ENCODE results near the gene GRIK1. TPM values are rescaled to one million over a fixed set of nuclear protein-coding genes. Genes with fewer than 3 reads are reported as not detected.

Gene GRIK1
- total RNA-seq, 1 donor from 2014 or later = not detected

DNA sequence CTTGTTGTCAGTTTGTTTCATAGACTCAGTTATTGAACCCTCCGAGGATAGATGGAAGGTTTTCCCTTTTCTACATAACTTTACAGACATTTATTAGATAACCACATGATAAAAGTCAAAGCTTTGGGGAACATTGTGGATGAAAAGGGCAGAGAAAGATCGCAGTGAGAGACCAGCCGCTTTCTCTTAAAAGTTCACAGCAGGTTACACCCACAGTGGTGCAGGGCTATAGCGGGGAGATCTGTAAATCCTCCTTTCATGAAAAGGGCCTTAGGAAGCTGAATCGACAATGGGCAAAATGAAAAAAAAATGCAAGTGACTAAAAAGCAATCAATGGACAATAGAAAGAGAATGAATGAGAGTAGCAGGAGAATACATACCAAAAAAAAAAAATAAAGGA, 218.6 kb downstream of the GRIK1 start:
- intact Hi-C loops (cut with DNase I) = no loop called here
- TF ChIP-seq, protein P1, sequence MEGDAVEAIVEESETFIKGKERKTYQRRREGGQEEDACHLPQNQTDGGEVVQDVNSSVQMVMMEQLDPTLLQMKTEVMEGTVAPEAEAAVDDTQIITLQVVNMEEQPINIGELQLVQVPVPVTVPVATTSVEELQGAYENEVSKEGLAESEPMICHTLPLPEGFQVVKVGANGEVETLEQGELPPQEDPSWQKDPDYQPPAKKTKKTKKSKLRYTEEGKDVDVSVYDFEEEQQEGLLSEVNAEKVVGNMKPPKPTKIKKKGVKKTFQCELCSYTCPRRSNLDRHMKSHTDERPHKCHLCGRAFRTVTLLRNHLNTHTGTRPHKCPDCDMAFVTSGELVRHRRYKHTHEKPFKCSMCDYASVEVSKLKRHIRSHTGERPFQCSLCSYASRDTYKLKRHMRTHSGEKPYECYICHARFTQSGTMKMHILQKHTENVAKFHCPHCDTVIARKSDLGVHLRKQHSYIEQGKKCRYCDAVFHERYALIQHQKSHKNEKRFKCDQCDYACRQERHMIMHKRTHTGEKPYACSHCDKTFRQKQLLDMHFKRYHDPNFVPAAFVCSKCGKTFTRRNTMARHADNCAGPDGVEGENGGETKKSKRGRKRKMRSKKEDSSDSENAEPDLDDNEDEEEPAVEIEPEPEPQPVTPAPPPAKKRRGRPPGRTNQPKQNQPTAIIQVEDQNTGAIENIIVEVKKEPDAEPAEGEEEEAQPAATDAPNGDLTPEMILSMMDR (IDR thresholded peaks at IDR 0.05) = no peak
- H3K4me1 ChIP-seq = no peaks in the 10 kb centered on the region
- no peak overlapping the region for H3K27ac ChIP-seq
- DNase-seq (no peak), ATAC-seq (no peak)
- H3K4me3 ChIP-seq = no peak overlapping the region
- H3K9me3 ChIP-seq = no peaks in the 10 kb centered on the region
- H3K27me3 ChIP-seq = no peaks in the 10 kb centered on the region
- no peaks in the 10 kb centered on the region for H3K36me3 ChIP-seq

DNA sequence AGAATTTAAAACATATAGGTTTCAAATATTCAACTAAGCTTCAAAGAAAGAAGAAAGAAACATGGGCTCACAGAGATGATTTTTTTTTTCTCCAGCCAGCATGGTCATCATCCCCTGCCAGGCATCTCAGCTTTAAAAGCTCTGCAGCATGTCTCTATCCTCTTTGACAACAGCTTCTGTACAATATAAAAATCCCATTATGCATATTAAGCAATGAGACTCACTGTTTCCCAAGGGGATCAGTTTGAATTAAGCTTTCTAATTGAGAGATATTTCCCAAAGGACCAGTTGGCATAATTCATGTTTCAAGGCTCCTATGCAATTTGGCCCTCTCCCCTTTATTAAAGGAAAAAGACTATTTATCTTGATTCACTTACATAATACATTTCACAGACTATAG, 220.3 kb downstream of the GRIK1 start:
- no peaks in the 10 kb centered on the region for H3K27me3 ChIP-seq
- no peaks in the 10 kb centered on the region for H3K36me3 ChIP-seq
- DNase-seq = no peak
- ATAC-seq = no peak
- no peaks in the 10 kb centered on the region for H3K9me3 ChIP-seq
- no peaks in the 10 kb centered on the region for H3K4me1 ChIP-seq
- H3K4me3 ChIP-seq = no peak overlapping the region
- TF ChIP-seq, protein P1 (IDR thresholded peaks at IDR 0.05) = no peak
- intact Hi-C loops (cut with DNase I) = no loop called here
- no peak overlapping the region for H3K27ac ChIP-seq

DNA sequence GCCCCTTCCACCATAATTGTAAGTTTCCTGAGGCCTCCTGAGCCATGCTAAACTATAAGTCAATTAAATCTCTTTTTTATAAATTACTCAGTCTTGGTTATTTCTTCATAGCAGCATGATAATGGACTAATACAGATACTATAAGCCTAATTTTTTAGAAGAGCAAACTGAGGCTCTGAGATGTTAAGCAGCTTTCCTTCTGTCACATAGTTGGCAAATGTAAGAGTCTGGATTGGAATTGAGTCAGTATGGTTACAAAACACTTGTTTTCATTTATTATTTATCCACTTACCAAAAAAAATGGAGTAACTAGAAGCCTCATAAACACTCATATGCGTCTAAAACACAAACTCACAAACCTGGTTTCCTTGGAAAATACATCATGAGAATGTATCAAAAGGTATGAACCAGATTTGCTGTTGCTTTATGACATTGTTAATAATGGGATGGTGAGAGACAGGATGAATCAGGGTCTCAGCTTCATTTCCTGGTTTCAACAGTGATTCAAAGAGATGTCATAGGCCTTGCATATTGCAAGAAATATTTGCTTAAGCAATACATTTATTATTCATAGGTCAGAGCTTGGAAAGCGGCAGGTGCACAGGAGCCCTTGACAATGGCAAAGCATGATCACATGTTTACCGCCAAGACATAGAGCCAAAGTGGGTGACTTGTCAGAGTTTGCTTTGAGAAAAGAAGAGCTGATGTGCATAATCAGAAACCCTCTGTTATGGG, 221.5 kb downstream of the GRIK1 start:
- H3K27me3 ChIP-seq = no peaks in the 10 kb centered on the region
- H3K4me1 ChIP-seq = no peaks in the 10 kb centered on the region
- intact Hi-C loops (cut with DNase I) = no loop called here
- TF ChIP-seq, protein P1 (IDR thresholded peaks at IDR 0.05) = no peak
- ATAC-seq (no peak), DNase-seq (no peak)
- no peak overlapping the region for H3K4me3 ChIP-seq
- no peaks in the 10 kb centered on the region for H3K9me3 ChIP-seq
- H3K36me3 ChIP-seq = no peaks in the 10 kb centered on the region
- no peak overlapping the region for H3K27ac ChIP-seq

DNA sequence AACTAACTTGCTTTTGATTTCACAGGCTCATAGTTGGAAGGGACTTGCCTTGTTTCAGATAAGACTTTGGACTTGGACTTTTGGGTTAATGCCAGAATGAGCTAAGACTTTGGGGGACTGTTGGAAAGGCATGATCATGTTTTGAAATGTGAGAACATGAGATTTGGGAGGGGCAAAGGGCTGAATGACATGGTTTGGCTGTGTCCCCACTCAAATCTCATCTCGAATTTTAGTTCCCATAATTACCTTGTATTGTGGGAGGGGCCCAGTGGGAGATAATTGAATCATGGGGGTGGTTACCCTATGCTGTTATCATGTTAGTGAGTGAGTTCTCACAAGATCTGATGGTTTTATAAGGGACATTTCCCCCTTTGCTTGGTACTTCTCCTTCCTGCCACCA, 222.1 kb downstream of the GRIK1 start:
- TF ChIP-seq, protein P1 (IDR thresholded peaks at IDR 0.05) = no peak
- no peak overlapping the region for H3K4me3 ChIP-seq
- intact Hi-C loops (cut with DNase I) = no loop called here
- no peaks in the 10 kb centered on the region for H3K27me3 ChIP-seq
- DNase-seq = no peak
- ATAC-seq = no peak
- no peaks in the 10 kb centered on the region for H3K9me3 ChIP-seq
- no peak overlapping the region for H3K27ac ChIP-seq
- H3K36me3 ChIP-seq = no peaks in the 10 kb centered on the region
- no peaks in the 10 kb centered on the region for H3K4me1 ChIP-seq

DNA sequence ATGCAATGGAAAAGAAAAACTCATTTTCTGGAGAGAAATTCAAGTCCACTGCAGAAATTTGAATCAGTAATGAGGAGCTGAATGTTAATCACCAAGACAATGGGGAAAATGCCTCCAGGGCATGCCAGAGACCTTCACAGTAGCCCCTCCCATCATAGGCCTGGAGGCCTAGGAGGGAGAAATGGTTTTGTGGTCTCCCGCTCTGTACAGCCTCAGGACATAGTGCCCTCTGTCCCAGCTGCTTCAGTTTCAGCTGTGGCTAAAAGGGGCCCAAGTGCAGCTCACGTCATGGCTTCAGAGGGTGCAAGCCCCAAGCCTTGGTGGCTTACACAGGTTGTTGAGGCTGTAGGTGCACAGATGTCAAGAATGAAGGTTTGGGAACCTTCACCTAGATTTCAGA, 223.0 kb downstream of the GRIK1 start:
- Histone ChIP-seq H3K9me3 (no peaks in the 10 kb centered on the region), H3K4me3 (no peak overlapping the region), H3K4me1 (no peaks in the 10 kb centered on the region), H3K36me3 (no peaks in the 10 kb centered on the region), H3K27ac (no peak overlapping the region), H3K27me3 (no peaks in the 10 kb centered on the region)
- TF ChIP-seq, protein P1 (IDR thresholded peaks at IDR 0.05) = no peak
- DNase-seq (no peak), ATAC-seq (no peak)
- intact Hi-C loops (cut with DNase I) = no loop called here

DNA sequence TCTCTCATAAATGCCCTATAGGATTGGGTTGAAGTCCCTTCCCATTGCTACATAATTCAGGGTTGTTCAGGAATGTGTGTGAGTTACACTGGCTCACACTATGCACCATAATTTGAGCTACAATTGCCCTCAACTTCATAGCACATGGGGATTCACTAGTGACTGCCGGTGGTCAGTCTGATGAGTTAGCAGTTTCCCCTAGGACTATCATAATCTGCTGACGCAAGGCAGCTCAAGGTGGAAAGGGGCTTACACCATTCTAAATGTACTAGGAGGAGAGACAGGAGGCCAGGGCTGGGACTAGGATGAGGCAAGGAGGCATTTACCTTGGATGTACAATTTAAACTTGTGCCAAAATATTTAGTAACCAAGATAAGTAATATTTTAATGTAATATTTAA, 224.7 kb downstream of the GRIK1 start:
- ATAC-seq (no peak), DNase-seq (no peak)
- no peaks in the 10 kb centered on the region for H3K4me1 ChIP-seq
- H3K27me3 ChIP-seq = no peaks in the 10 kb centered on the region
- intact Hi-C loops (cut with DNase I) = no loop called here
- H3K4me3 ChIP-seq = no peak overlapping the region
- no peaks in the 10 kb centered on the region for H3K36me3 ChIP-seq
- TF ChIP-seq, protein P1 (IDR thresholded peaks at IDR 0.05) = no peak
- H3K27ac ChIP-seq = no peak overlapping the region
- no peaks in the 10 kb centered on the region for H3K9me3 ChIP-seq

All from upper lobe of right lung (tissue), 1 donor.